ENCODE measurements around the gene TM4SF4.

TM4SF4 gene

DNA sequence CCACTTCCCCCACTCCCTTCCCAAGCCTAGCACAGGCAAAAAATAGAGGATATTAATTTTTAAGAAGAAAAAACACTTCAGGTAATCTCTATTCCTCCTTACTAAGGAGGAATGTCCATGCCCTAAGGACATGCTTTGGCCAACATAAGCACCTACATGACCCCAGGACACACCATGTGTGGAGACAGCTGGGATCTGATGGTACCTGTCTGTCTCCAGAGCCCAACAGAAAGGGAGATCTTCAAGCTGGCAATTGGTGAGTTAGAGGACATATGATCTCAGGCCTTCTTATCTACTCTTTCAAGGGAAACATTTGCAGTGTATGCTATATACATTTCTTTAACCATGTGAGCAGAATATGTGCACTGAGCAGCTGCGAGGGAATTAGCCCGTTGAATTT is 7.0 kb downstream of the TM4SF4 start:
- no peak for DNase-seq (ENCODE audit: low spot score)

DNA sequence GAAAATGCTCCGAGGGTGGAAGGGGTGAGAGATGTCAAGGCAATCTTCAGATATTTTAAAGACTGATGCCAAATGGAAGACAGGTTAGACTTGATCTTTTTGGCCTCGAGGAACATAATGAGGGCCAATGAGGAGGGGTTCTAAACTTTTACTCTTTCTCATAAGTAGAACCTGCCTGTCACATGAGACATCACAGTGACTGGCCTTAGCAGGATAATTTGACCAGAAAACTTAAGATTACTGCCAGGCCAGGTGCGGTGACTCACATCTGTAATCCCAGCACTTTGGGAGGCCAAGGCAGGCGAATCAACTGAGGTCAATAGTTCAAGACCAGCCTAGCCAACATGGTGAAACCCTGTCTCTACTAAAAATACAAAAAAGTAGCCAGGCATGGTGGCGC is 12.2 kb downstream of the TM4SF4 start:
- DNase-seq (ENCODE audit: low spot score) = no peak

DNA sequence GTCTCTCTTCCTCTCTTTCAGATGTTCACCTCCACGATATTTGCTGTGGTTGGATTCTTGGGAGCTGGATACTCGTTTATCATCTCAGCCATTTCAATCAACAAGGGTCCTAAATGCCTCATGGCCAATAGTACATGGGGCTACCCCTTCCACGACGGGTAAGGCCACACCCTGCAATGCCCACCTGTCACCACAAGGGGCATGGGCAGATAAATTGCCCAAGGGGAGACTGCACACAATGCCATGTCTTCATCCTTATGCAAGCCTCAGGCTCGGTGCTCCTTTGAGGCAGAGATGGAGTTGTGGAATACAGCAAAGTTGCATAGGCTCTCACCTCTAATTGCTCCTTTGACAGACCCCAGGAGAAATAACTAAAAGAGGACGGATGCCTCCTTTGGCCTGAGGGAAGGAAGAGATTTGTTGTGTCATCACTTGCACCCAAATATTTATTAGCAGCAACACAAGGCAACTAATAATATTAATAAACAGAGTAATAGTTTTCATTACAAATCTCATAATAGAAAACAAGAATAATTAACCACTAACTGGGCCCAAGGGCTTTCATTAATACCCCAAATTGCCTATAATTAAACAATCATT is 13.2 kb downstream of the TM4SF4 start:
- no peak for DNase-seq (ENCODE audit: low spot score)

DNA sequence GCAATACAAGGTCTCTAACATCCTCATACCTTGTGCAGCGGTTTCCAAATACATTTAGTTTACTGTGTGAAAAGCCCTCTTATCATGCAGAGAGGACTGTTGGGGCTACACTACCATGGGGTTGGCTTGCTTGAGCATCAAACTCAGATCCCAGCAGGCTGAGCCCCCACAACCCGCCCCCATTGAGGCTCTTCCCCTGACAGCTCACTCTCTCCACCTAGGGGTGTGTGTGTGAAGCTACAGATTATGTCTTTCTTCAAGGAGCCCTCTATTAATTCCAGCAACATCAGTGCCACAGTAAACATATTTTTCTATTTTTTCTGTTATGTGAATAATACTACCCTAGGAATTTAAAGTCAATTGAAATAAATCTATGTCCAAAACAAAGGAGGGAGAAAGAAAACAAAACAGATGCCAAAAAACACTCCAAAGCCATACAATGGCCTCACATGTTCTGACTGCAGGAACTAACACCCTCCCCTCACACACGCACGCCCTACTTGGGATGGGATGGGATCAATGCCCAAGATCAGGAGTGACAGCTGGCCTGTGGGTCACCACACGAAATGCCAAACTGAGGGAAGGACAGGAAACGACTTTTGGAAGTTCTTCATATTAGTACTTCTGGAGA is 14.7 kb downstream of the TM4SF4 start:
- no peak for DNase-seq (ENCODE audit: low spot score)

DNA sequence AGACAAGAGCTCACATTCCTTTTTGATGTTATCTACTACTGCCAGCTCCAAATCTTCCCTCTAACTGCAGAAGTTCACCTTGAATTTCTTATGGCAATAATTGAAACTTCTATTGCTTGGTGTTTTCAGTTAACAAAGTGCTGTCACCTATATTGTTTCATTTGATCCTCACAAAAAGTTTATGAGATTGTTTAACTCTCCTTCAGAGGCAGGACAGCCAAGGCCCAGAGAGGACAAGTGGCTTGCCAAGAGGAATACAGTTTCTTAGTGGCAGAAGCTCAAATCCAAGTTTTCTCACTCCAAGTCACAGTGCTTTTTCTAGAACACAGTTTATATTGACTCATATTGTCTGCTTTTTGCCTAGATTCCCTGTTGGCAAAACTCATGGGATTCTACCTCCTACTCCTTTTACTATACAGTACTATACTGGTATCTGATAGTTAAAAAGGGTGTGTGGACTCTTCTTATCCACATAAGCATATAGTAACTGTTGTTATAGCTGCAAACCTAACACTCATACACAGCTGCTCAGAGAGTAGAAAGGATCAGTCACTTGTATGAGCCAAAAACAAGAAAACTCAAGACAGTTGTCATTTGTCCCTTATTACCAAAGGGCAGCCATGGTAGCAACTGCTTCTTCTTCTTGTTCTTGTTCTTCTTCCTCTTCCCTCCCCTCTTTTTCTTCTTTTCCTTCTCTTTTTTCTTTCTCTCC is 15.9 kb downstream of the TM4SF4 start:
- no peak for DNase-seq (ENCODE audit: low spot score)

DNA sequence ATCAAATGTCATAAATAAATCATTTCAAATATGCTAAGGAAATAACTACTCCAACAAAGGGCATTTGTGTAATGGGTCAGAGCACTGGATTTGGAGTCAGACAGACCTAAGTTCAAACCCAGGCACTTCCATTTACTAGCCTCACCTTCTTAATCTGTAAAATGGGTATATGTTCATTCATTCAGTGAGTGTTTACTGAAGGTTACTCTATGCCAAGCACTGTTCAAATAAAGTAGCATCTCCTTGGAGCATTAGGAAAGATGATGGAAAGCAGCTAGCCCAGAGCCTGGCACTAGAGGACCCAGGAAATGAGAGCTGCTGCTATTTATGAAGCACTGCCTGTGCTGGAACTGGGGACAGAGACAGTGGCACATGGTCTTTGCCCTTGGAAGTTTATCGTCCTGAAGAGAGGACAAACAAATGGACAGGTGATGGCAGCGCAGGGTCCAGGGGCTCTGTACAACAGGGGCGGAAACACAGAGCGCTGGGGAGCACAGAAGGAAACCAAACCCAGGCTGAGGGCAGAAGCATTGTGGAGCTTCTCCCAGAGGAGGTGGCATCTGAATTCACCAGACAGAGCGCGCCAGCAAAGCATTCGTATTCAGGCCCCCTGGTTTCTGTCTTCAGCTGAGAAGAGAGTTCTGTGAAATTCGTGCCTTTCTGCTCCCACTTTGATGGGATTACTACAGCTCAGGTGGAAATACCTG is 19.0 kb downstream of the TM4SF4 start:
- DNase-seq (ENCODE audit: low spot score) = no peak

DNA sequence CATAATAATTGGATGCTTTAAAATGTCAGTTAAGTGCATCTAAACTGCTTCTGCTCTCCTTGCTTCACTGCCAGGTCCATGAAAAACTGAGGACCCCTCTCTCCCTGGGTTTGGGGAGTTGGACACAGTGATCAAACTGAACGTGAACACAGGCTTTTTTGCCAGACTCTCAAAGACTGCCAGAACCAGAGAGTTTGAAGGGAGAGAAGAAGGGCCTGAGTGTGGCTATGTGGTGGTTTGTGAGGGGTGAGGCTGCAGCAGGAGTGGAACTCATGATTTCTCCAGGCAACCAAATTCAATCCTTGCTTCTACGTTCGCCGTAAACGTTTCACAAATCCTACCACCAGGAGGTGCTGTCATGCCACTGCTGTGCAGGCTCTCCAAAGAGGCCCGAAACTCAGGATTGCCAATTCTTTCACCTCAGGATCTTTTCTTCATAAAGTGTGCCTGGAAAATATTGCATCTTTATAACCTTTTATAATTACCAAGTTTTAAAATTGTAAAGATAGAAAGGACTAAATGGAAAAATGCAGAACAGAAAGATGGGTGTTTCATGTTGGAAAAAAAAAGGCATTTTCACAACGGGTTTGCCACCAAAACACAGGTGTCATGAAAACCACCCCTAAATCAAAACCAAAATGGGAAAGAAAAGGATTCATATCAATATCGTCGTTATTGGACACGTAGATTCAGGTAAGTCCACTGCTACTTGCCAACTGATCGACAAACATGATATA is 19.7 kb downstream of the TM4SF4 start:
- peak; percentile 75 for DNase-seq (ENCODE audit: low spot score)

DNA sequence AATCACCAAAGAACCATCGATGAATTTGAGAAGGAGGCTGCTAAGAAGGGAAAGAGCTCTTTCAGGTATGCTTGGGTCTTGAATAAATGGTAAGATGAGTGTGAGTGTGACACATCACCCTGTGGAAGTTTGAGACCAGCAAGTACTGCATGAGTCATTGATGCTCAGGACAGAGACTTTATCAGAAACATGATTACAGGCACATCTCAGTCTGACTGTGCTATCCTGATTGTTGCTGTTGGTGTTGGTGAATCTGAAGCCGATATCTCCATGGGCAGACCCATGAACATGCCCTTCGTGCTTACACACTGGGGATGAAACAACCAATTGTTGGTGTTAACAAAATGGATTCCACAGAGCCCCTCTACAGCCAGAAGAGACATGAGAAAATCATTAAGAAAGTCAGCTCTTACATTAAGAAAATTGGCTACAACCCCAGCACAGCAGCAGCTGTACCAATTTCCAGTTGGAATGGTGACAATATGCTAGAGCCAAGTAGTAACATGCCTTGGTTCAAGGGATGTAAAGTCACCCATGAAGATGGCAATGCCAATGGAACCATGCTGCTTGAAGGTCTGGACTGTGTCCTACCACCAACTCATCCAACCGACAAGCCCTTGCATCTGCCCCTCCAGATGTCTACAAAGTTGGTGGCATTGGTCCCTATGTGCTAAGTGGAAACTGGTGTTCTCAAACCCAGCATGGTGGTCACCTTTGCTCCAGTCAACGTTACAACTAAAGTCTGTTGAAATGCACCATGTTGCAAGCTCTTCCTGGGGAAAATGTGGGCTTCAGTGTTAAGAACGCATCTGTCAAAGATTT is 20.5 kb downstream of the TM4SF4 start:
- no peak for DNase-seq (ENCODE audit: low spot score)

DNA sequence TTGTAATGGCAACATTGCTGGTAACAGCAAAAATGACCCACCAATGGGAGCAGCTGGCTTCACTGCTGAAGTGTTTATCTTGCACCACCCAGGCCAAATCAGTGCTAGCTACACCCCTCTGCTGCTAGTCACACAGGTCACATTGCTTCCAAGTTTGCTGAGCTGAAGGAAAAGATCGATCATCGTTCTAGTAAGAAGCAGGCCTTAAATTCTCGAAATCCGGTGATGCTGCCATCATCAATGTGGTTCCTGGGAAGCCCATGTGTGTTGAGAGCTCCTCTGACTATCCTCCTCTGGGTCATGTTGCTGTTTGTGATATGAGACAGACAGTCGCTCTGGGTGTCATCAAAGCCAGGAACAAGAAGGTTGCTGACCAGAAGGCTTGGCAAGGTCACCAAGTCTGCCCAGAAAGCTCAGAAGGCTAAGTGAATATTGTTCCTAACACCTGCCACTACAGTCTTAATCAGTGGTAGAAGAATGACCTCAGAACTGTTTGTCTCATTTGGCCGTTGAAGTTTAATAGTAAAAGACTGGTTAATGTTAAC is 21.2 kb downstream of the TM4SF4 start:
- DNase-seq (ENCODE audit: low spot score) = no peak

DNA sequence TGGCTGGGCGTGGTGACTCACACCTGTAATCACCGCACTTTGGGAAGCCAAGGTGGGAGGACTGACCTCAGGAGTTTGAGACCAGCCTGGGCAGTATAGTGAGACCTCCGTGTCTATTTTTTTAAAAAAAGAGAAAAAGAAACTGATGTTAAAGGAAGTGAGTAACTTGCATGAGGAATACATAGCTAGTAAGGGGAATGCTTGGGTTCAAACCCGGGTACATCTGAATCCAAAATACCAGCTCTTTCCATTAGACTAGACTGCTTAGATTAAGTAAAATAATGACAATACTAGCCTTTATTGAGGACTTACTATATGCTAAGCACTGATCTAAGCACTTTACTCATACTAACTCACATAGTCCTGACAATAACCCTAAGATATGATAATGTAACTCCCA is 22.4 kb downstream of the TM4SF4 start:
- no peak for DNase-seq (ENCODE audit: low spot score)

DNA sequence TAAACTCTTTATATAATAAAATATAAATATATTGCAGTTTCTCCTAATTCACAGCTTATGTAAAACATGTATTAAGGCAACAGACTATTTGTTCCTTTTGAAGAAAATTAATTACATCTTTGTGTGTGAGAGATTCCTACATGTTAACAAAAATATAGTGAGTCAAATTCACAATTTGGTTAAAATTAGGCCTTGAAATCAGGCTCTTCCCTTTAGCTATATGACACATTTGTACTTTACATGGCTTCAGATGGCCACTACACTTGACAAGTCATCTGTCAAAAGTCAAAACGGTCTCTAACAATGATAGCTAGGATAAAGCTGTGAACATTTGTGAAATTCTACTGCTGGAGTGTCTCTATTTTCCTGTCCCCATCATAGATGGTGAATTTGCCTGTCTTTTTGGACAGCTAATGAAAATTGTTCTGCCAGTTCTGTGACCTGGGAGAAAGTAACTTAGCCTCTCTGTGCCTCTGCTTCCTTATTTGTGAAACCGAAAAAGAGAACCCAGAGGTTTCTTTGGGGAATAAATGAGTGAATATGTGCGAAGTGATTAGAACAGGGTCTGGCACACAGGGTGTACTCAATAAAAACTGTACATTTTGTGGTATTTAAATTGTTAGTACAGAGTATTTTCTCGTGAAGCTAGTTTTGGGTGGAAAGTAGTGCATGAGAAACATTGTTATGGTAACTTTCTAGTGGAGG is 23.6 kb downstream of the TM4SF4 start:
- no peak for DNase-seq (ENCODE audit: low spot score)

DNA sequence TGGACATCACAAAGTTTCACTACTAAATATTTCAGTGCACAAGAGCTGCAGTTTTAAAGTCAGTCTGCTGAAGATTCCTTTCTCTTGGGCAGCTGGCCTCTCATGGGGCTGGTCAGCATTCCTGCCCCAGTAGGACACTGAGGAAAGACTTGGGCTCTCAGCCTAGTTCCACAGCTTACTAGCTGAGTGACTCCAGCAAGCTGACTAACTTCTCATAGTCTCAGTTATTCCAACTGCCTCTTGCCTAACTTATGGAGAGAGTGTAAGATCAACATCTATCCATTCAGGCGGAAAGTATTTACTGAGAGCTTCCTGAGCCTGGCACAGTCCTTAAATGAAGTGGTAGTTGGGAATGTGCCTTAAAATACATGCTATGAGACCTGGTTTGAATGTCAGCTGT is 27.0 kb downstream of the TM4SF4 start:
- no peak for DNase-seq (ENCODE audit: low spot score)

DNA sequence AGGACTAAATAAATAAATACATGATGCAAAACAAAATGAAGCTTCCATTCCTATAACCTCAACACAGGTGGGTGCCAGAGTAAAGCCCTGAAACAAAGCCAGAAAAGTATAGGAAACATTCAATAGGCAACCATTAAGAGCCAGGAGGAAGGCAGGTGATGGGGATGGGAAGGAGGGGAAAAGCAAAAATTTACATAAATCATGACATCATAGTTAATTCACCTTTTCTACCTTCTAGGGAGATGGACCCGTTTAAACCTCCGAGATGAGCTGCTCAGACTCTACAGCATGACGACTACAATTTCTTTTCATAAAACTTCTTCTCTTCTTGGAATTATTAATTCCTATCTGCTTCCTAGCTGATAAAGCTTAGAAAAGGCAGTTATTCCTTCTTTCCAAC is 27.9 kb downstream of the TM4SF4 start:
- DNase-seq (ENCODE audit: low spot score) = no peak

DNA sequence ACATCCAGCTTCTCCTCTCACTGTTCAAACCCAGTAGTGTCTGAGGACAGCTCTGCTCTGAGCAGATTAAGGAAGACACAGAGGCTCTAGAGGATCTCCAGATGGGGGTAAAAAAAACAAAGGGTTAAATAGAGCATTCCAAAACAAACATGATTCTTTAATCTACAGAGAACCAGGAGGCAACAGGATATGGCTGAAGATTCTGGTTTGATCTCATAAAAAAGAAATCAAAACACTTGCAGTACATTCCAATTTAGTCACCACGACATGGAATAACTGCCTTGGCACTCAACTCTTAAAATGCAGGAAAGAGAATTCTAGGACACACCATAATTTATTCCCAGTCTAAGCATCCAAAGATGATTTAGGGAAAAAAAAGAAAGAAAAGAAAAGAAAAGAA is 32.0 kb downstream of the TM4SF4 start:
- DNase-seq (ENCODE audit: low spot score) = no peak

DNA sequence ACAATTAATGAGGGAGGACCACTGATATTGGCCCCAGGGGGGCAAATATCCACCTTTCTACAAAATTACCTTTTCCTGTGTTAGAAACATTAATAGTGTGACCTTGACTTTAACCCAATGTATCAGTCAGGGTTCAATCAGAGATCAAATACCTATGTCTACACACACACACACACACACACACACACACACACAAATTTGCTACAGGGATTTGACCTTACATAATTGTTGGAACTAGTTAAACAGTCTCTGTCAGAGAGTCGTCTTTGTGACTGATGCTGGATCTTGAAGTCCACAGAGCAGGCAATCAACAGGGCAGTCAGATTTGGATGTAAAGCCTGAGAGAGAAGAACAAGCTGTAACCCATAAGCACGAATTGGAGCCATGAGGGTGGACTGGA is 32.5 kb downstream of the TM4SF4 start:
- DNase-seq (ENCODE audit: low spot score) = no peak

DNA sequence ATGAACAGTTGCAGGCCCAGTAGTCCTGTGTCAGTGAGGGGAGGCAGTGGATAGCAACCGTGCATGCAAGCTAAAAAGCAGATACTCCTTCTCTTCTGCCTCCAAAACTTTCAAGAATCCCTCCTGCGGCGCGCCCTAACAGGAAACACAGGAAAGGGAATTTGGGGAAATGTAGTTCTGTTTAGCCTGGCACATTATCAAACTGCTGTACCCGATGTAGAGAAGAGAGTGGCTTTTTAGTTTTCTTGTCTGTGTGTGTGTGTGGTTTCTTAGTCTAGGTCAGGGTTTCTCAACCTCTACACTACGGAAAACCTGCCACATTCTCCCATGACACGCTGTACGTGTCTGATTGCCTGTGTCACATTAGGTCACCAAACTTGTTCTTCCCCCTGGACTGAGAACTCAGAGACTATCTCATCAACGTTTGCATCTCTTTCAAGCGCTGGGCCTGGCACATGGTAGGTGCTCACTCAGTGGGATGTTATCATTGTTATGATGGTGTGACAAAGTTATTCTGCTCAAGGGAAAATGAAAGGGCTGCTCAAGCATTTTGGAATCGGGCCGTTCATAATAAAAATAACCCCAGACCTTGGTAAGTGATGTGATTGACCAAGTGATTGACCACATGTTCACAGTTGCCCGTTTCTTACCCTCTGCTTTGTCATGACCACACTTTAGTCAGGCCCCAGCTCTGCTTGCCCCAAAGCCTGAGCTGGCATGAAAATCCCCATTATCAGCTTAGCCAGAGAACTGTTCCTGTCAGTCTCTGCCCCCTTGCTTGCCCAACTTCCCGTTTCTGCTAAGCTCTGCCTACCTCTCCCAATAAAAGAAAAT is 33.2 kb downstream of the TM4SF4 start:
- no peak for DNase-seq (ENCODE audit: low spot score)

DNA sequence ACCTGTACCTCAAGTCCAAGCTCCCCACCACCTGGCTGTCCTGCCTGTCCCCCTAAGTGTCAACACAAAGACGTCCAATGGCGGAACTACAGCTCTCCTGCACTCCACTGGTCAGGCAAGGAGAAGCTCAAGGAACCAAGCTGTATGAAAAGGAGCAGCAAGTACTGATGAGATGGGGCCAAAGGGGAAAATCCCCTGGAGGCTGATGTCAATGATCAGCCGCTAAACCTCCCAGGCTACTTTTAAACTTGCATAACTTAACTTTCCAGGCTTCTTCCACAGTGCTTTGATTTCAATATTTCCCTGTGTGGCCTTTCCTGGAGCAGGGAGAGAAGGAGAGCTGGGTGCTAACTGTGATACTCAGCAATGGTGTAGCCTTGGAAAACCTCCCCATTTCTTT is 35.0 kb downstream of the TM4SF4 start:
- no peak for DNase-seq (ENCODE audit: low spot score)

DNA sequence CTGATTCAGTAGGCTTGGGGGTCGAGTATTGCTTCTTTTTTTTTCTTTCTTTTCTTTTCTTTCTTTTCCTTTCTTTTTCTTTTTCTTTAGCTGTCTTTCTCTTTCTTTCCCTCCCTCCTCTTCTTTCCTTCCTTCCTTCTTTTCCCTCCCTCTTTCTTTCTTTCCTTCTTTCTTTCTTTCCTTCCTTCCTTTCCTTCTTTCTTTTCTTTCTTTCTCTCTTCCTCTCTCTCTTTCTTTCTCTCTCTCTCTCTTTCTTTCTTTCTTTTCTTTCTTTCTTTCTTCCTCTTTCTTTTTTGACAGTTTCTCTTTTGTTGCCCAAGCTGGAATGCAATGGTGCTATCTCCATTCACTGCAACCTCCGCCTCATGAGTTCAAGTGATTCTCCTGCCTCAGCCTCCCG is 36.0 kb downstream of the TM4SF4 start:
- DNase-seq (ENCODE audit: low spot score) = no peak

DNA sequence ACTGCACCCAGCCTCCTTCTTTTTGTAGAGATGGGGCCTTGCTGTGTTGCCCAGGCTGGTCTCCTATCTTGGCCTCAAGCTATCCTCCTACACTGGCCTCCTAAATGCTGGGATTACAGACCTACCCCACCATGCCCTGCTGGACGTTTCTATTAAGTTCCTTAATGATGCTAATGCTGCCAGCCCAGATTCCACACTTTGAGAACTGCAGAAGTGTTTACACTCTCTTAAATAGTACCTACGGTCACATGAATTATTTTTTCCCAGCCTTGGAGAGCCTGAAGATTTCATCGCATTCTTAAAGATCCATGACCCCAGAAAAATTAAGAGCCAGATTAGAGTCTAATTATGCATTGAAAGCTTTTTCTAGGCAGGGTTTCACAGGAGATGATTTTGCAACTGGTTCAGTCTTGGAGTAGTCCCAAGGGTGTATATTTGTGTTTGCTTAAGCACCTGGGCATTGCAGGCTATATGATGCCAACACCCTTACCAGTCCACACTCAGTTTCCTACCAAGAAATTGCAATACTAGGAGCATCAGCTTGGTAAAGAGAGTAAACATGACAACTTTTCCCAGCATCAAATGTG is 36.6 kb downstream of the TM4SF4 start:
- no peak for DNase-seq (ENCODE audit: low spot score)

Measured in left forelimb (tissue), 1 donor.